ENCODE measurements around the gene ROBO1.

Gene ROBO1

DNA sequence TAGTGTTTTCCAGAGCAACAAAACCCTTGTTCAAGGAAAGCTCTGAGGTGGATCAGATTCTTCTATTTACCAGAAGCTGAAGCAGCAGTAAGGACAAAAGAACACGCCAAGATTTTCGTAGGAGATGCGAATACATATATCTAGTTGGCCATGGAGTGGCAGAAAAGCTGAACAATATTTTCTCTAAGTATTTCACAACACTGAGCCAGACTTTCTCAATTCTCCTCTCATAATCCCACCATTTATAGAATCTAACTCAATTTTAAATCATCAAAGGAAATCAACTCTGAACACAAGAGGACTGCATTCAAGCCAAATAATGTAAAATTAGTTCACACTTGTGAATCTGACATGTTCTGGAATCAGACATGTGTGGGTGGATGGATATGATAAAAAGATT is 775.0 kb downstream of the ROBO1 start:
- no peak for DNase-seq (ENCODE audit: low read depth in 2 of 3, low spot score in 2 of 3)

DNA sequence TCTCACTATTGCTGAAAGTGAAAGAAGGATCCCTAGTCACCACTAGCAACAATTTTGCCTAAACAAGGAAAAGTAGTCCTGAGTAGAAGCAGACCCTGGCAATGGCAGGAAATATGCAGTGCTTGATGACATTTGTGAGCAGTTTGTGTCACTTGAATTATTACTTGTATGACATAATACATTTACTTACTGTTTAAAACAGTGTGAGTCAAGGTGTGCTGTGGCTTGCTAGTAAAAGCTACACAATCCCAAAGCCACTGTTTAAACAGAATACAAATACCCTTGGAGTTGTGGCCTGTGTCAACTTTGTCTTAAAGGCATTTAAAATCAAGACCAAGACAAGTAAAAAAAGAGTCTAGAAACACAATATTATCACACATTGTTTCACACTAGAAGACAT is 775.4 kb downstream of the ROBO1 start:
- no peak for DNase-seq (ENCODE audit: low read depth in 2 of 3, low spot score in 2 of 3)

DNA sequence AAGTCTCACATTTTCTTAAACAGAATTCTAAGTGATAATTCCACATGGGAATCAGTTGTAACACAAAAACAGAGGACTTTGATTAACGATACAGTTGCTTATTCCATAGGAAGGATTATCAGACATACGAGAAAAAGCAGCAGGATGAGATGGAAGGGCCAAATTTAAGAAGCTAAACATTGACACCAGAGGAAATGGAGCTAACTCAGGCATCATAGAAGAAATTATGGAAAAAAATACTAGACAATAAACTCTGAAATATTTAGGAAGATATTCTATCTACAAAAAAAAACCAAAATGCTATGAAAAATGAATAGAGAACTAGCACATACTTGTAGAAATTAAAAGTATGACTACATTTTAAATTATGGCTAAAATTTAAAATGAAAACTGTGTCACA is 776.1 kb downstream of the ROBO1 start:
- DNase-seq (ENCODE audit: low read depth in 2 of 3, low spot score in 2 of 3): no peak

DNA sequence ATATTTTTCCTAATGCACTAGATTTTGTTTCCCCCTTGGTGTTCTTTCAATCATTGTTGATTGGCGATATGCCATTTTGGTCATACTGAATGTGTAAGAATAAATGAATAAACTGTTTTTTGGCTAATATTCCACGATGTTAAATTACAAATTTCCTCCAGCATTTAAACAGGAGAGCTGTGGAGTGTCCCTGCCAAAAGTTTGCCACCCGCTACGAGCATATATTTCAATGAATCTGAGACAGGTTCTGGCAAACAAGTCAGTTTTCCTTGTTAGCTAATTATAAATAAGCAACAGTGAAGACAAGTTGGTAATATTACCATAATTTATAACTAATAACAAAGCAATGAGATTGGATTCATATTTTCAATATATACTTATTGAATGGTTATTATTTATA is 777.6 kb downstream of the ROBO1 start:
- no peak for DNase-seq (ENCODE audit: low read depth in 2 of 3, low spot score in 2 of 3)

DNA sequence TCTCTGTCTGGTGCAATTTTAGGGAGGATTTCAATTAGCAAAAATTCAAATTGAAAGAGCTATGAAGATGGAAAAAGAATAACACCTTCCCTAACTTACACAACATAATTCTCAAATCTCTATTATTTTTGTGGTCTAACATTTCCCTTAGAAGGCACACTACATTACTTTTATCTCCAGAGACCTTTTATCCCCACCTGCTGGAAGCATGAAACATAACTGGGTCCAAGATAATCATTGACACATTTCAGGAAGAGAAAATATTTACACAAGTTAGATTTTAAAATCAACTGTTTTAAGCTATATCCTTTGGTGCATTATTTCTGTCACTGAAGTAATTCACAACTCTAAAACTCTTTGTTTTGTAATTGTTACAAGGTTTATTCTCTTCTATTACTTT is 779.5 kb downstream of the ROBO1 start:
- no peak for DNase-seq (ENCODE audit: low read depth in 2 of 3, low spot score in 2 of 3)

DNA sequence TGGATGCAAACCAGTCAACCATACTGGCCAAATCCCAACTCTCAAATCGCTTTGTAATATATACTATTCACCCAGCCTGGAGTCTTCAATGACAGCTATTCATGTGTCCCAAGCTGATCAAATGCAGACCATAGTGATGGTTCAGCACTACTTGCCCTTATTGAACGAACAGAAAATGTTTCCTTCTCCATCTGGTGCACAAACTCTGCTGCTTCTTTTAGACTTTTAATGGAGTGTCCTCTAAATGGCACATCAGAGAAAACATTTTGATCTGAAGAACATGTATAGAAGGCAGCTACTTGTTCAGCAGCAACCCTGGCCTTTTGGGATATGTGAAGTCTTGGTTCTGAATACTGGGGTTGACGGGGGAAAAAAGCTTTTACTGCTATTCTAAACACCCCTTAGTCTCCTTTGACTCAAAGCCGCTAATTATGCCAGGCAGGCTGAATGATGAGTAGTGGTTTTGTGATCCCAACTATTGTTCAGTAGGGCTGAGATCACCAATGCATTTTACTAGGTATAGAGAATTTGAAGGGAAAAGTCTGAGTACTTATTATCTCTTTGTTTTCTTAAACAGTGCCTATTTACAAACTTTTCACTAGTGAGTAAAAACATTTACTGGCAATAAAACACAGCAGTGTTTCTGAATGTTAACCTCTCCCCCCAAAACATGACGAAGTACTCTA is 781.2 kb downstream of the ROBO1 start:
- no peak for DNase-seq (ENCODE audit: low read depth in 2 of 3, low spot score in 2 of 3)

DNA sequence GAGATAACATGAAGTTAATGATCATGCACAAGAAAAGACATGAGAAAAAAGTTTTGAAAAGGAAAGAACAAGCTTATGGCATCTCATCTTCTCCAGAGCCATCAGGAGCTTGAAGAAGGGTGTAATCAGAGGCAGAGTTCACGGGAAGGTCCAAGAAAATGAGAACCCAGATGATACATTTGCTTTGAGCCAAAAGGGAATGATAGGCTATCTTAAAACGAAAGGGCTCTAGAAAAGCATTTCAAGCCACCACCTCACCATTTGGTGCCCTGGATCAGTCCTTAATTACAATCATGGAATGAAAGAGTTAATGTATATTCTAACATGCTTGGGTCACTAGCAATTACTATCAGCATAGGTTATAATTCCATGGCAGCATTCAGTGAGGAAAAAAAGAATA is 781.8 kb downstream of the ROBO1 start:
- no peak for DNase-seq (ENCODE audit: low read depth in 2 of 3, low spot score in 2 of 3)

DNA sequence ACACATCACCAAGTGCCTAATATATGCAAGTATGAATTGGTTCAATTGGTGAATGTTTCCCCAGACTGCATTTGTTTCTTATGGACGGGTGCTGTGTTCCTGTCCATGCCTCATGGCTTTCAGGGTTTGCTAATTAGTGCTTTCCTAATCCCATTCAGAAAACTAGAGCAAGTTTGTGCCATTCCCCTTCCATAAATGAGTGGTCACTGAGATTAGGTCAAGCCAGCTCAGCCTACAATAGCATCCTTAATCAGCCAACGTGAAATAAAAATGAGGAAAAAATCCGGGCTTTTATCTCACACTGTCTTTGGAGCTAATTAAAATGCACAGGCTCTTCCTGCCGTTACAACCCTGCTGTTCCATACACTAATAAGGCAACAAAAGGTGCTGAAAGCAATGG is 788.8 kb downstream of the ROBO1 start:
- DNase-seq (ENCODE audit: low read depth in 2 of 3, low spot score in 2 of 3): no peak

DNA sequence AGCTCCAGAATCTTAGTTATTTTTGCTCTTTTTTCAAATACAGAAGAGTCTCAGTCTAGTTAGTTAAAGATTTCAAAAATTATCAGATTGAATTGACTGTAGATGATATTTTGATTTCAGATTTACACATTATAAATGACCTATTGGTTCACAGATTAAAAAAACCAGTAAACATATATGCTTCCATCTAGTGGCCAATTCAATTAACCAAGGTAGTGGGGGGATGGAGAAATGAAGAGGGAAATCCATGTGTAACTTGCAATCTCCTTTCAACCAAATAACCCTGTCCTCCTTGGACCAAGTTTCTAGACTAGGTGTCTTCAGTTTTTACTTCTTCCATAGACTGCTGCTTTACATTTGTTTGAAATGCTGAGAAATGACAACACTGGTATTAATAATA is 789.8 kb downstream of the ROBO1 start:
- DNase-seq (ENCODE audit: low read depth in 2 of 3, low spot score in 2 of 3): no peak

DNA sequence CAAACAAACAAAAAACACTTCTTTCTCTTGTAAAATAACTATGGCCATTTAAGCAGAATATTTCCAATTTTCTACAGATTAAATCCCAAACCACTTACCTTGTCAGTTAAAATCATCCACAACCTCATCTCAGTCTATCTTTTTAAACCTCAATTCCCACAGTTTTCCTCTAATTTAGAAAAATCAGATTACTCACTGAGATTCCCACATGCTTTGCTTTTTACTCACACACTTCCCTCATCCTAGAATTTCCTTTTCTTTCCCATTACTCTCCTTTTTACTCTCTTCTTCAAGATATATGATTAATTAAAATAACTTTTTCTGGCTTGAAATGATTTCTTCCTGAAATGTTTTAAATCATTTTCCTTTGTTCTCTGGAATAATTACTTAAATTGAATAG is 790.7 kb downstream of the ROBO1 start:
- DNase-seq (ENCODE audit: low read depth in 2 of 3, low spot score in 2 of 3): no peak

DNA sequence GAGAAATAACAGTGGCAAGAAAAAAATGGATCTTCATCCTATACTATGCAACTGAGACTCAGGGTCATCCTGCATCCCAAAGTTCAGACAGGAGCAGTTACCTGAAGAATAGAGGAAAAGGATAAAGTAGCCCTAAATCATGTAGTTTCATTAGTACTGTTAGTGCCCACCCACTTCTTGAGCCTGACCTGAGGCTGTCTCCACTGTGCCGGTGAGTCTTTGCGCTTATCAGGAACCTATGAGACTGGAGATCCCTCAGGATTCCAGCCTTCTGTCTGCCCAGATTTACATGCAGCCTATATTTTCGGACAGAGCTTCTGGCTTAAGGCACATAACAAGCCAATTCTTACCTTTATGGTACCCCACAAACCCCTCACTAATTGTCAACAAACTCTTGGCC is 791.6 kb downstream of the ROBO1 start:
- no peak for DNase-seq (ENCODE audit: low read depth in 2 of 3, low spot score in 2 of 3)

DNA sequence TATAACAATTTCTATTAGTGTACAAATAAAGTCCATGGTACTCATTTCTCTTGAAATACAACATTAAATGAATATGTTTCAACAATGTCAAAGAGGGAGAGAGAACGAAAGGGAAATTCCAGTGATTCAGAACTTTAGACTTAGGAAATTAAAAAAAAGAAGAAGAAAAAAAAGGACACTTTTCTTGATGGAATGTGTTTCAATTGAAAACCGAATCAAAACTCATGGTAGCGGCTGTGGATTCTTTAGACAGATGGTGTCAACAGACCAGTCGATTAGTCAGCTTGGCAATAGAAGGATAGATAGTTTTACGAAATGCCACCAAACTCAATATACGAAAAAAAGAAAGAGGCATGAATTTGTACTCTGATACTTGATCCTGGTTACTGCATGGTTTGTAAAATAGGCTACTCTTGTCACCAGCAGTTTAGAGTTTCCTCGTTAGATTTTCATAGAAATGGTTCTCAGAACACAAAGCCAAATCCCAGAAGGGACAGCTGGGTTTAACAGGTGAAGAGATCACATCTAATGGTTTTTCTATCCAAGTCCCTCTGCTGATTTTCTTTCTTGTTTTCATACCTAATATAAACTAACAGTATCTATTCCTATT is 793.5 kb downstream of the ROBO1 start:
- DNase-seq (ENCODE audit: low read depth in 2 of 3, low spot score in 2 of 3): no peak

DNA sequence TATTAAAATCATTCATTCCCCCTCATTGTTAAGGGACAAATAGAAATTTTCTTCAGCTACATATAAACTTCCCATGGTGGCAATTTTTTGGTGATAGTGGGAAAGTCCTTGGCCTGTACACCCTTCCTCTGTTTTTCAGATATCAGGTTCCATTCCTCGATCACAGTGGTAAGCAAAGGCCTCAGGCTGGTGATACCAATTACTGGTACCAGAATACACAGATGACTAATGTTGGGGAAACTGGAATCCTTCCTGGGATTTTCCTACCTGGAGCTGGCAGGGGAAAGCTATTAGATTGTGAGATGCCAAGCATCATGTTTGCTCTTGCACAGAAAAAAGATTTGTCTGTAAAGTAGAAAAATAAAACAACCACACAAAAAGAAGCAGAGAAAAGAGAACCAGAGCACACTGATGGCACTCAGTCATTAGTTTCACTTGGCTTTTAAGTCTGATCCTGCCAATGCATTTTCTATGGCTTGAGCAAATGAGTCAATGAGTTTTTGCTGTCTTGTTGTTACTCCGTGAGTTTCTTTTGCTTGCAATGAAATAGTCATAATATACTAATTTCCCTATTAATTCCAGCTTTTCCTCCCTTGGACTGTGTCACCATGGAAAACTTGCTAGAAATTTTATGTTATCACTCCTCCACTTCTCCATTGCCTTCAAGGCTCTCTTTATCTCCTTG is 795.0 kb downstream of the ROBO1 start:
- no peak for DNase-seq (ENCODE audit: low read depth in 2 of 3, low spot score in 2 of 3)

DNA sequence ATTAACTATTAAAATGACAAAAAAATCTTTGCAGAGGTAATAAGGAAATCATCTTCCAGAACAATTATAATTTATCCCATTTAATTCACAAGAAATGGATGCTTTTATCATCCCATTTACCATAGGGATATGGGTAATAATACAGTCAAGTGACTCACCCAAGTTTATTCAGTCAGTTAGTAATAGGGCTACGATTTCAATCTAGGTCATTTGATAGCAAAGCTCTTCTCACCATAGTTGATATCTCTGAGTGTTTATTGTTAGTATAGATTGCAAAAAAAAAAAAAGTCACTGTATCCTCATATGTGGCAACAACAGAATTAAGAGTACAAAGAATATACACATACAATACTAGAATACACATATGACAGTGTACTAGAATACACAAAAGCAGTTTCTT is 797.1 kb downstream of the ROBO1 start:
- no peak for DNase-seq (ENCODE audit: low read depth in 2 of 3, low spot score in 2 of 3)

DNA sequence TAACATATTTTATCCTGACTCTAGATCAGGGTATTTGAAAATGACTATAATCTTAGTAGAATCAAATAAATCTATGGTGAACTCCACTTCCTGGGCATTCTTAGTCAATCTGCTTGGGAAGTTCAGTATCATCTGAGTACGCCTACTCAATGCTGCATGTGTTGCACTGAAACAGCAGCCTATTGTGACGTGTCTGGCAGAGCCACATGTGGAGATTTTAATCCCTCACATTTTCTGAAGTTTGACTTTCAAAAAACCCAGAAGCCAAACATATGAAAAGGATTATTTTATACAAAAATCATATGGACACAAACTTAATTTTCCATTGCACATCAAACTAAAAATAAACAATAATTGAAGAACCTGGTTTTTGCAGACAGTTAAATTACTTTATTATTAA is 798.3 kb downstream of the ROBO1 start:
- DNase-seq (ENCODE audit: low read depth in 2 of 3, low spot score in 2 of 3): no peak

DNA sequence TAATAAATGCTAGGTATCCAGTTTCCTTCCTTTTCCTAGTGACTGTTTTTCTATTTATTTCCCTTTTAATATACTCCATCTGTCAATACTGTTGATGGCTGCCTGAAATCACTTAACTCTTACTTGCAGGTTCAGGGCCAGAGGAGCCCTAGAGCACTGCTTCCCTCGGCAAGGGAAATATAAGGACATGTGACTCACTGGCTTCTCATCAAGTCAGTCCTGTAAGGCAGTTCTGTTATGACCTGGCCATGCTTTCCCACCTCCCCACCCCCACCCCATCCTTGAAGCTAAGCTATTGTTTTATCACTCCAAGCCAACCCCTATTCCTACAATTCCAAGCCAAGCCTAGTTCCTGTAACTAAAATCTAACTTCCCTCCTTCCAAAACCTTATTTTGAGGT is 800.7 kb downstream of the ROBO1 start:
- no peak for DNase-seq (ENCODE audit: low read depth in 2 of 3, low spot score in 2 of 3)

DNA sequence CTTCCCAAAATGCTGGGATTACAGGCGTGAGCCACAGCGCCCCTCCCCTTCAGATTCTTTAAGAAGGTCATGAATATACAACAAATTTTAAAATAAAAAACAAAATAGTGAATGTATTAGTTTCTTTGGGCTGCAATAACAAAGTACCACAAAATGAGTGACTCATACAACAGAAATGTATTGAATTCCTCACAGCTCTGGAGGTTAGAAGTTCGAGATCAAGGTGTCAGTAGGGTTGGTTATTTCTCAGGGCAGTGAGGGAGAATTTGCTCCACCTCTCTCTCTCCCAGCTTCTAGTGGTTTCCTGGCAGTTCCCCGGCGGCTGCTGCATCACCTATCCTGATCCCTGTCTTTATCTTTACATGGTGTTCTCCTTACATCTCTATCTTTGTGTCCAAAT is 804.0 kb downstream of the ROBO1 start:
- DNase-seq (ENCODE audit: low read depth in 2 of 3, low spot score in 2 of 3): no peak

DNA sequence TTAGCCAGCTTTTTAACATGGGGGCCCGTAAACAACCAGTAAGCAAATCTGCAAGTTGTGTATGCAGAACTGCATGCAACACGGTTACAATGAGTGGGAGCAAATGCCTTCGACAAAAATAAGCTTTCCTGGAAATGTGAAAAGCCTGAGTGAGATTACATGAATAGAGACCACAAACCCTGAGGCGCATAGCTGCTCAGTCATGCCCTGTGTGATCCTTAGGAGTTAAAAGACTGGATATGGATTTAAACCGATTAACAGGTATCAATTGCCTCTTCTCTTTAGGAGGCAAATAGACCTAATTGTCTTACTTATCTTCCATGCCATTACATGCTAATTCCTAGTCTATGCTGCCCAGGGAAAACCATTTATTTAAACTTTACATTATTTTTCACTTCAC is 810.3 kb downstream of the ROBO1 start:
- no peak for DNase-seq (ENCODE audit: low read depth in 2 of 3, low spot score in 2 of 3)

DNA sequence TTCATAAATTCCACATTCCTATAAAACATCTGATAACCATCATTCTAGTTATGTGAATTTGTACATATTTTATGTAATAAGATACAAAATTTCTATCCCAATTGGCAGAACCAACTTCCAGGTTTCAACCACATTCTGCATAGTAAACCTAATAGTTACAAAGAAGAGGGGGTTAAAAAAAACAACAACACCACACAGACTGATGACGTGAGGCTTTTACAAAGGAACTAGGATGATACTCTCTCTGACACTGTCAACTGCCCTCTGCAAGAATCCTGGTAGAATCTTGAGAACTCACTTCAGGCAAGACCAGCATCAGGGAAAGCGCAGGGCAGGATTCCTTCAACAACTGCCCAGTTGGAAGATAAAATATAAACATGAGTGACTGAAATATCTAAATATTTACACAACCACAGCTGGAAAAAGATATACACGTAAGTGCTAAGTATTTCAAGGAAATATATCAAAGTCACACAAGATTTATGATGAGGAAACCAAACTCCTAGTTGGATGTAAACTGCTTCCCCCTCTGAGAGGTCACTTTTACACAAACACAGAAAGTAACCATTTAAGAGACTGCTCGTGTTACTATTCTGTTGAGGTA is 816.4 kb downstream of the ROBO1 start:
- DNase-seq (ENCODE audit: low read depth in 2 of 3, low spot score in 2 of 3): no peak

DNA sequence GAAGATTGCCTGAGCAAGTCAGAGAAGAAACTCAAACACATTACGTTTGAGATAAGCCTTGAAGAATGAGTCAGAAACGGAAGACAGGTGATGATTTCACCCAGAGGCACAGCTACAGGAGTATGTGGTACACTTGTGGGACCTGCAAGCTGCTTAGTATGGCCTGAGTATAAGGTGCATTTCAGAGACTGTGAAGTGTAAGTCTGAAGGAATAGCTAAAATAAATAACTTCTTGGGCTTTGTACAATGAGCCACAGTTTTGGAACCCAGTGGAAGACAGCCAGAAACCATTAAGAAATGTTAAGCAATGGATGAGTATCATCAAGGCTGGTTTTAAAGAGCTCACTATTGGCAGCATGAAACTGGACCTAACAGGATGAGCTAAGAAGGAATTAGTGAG is 826.2 kb downstream of the ROBO1 start:
- no peak for DNase-seq (ENCODE audit: low read depth in 2 of 3, low spot score in 2 of 3)

DNA sequence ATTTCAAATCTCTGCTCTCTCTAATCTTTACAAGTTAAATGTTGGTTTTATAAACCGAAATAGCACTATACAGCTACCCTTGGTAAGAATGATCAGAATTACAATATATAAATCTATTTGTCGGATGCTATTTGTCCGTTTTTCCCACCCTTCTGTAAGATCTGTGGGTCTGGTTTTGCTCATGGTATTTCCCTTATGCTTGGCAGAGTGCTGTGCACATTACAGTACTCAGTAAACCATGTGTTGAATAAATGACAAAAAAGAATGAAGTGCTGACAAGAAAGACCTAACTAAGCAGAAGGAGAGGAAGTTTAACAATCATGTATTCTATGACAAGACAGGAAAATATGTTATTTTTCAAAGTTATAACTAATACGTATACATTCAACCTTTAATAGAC is 827.2 kb downstream of the ROBO1 start:
- no peak for DNase-seq (ENCODE audit: low read depth in 2 of 3, low spot score in 2 of 3)

DNA sequence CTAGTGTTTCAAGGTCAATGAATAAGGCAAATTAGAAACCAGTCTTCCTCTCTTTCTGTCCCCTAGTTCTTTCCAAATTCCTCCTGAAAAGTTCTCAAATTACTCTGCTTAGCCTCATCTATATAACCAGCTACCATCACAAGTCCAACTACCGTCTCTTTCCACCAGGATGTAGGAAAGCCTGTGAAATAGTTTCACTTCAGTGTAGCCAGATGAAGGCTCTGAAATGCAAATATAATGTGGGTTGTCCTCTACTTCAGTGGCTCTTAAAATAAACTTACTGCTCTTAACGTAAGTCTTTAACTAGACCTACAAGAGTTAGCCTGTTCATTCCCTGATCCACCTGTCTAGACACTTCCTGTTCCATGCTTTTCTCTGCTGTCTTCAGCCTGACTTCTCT is 827.7 kb downstream of the ROBO1 start:
- DNase-seq (ENCODE audit: low read depth in 2 of 3, low spot score in 2 of 3): no peak

Data from activated CD8-positive, alpha-beta memory T cell treated with anti-CD3 and anti-CD28 coated beads for 48 hours (primary cell).